Esophagus squamous epithelium (tissue), 5 donors: ENCODE measurements around the gene METTL25. TPM values are rescaled to one million over a fixed set of nuclear protein-coding genes. Genes with fewer than 3 reads are reported as not detected.

Experiments
- DNase-seq: peaks from one replicate; lab custom pipeline; 2025; lab: John Stamatoyannopoulos, UW
- H3K27ac ChIP-seq, 4 donors: fragments of 200-600 bp; sonication (generic); one replicate each; pipeline ENCODE4 v1.5.1; 2016 to 2019; ENCODE audit warnings: mild to moderate bottlenecking in 1 of 4
- H3K27me3 ChIP-seq, 4 donors: fragments of 200-600 bp; sonication (generic); 1 replicate in 3 of 4; 2 replicates in 1 of 4; pipeline versions ENCODE4 v1.5.1 to v1.6.0; 2017 to 2021; ENCODE audit warnings: antibody characterized with exemption in 1 of 4
- H3K36me3 ChIP-seq, 3 donors: fragments of 200-600 bp; sonication (generic); one replicate each; pipeline ENCODE4 v1.5.1; 2016 to 2019
- H3K4me1 ChIP-seq, 3 donors: fragments of 200-600 bp; sonication (generic); one replicate each; pipeline ENCODE4 v1.5.1; 2017 to 2019
- H3K4me3 ChIP-seq, 4 donors: fragments of 200-600 bp; sonication (generic); 1 replicate in 3 of 4; 2 replicates in 1 of 4; pipeline ENCODE4 v1.5.1; 2016 to 2019; ENCODE audit warnings: mild to moderate bottlenecking in 2 of 4, moderate library complexity in 1 of 4
- H3K9me3 ChIP-seq, 3 donors: fragments of 200-600 bp; sonication (generic); one replicate each; pipeline ENCODE4 v1.5.1; 2016 to 2019
- POLR2A ChIP-seq, 4 donors: fragments of 450-650 bp; IDR thresholded peaks; one replicate each; pipeline ENCODE4 v1.6.1; 2017; ENCODE audit warnings: antibody characterized with exemption in 4 of 4, mild to moderate bottlenecking in 4 of 4, moderate library complexity in 3 of 4
- WGBS, 2 donors: methylation state at CpG; one replicate each; pipeline ENCODE4 v1.1.5; 2018; 5-methylcytosine and 5-hydroxymethylcytosine counted together
- intact Hi-C: fragments of 100-400 bp; cut with DNase I; formaldehyde crosslinking; loops from one replicate; pipeline ENCODE4 v1.15.0; 2022
- total RNA-seq, 4 donors: library from RNA; depleted of rRNA; stranded (reverse); fragments of >200 nt; gene quantifications; one replicate each; pipeline ENCODE4 v1.1.0, GENCODE V29; 2016
- TF ChIP-seq, protein P1 (sequence below), 6 experiments: fragments of 450-650 bp in 4 of 6; fragments of 200-600 bp in 2 of 6; sonication (generic) in 2 of 6; IDR thresholded peaks; one replicate each; pipeline ENCODE4 v1.5.1; 2016 to 2019; ENCODE audit warnings: antibody characterized with exemption in 6 of 6, mild to moderate bottlenecking in 4 of 6, moderate library complexity in 4 of 6
- donor health status: DM: yes; HTN: yes; CAD: no.

The METTL25 gene
- total RNA-seq, 4 donors from 2014 or later, result 8.6 to 29.8 (median 9.8) TPM

DNA sequence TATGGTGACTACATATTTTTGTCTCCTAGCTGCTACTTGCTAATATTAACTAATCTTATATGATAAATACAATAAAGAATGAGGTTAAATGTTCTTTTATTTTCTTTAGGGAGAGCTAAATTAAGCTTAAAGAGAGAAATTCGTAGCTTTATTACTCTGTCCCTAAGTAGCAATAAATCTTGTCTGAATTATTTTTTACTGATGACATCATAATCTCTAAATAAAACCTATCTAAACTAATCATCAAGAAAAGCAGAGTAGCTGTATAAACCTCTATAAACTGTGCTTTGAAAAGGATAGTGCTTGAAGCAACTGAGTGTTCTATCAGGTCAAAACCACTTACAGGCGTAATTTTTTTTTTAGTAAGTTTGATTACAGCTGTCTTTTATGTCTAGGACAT is 42.5 kb downstream of the METTL25 start:
- Histone ChIP-seq H3K4me1 (no peaks in the 10 kb centered on the region), H3K4me3 (no peak overlapping the region), H3K36me3 (peaks cover 0 to 15% (median 0%) of the 10 kb centered on the region in 3 donors), H3K27me3 (no peaks in the 10 kb centered on the region), H3K9me3 (no peaks in the 10 kb centered on the region), H3K27ac (no peak overlapping the region)
- WGBS, 2 donors, result 67 to 73% methylated on average over 2 of the region's 2 CpGs
- no peak for TF ChIP-seq POLR2A (IDR thresholded peaks at IDR 0.05)
- TF ChIP-seq, protein P1, sequence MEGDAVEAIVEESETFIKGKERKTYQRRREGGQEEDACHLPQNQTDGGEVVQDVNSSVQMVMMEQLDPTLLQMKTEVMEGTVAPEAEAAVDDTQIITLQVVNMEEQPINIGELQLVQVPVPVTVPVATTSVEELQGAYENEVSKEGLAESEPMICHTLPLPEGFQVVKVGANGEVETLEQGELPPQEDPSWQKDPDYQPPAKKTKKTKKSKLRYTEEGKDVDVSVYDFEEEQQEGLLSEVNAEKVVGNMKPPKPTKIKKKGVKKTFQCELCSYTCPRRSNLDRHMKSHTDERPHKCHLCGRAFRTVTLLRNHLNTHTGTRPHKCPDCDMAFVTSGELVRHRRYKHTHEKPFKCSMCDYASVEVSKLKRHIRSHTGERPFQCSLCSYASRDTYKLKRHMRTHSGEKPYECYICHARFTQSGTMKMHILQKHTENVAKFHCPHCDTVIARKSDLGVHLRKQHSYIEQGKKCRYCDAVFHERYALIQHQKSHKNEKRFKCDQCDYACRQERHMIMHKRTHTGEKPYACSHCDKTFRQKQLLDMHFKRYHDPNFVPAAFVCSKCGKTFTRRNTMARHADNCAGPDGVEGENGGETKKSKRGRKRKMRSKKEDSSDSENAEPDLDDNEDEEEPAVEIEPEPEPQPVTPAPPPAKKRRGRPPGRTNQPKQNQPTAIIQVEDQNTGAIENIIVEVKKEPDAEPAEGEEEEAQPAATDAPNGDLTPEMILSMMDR (IDR thresholded peaks at IDR 0.05), result no peak
- no peak for DNase-seq
- intact Hi-C loops, result no loop called here

DNA sequence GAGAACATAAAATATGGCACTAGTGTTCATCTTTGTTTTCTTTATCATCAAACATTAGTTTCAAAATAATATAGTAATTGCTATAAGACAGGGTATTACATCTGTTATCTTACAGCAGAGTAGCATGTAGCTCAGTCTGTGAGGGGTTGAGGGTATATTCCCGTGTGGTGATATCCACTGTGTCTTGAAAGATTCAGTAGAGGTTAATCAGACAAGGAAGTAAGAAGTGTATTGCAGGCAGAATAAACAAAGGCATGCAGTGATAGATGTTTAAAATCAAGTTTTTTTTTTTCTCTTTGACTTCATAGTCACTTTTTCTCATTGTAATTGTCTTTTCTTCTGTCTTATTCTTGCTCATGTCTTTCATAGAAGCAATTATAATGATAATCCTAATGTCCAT is 48.3 kb downstream of the METTL25 start:
- Histone ChIP-seq H3K4me1 (no peaks in the 10 kb centered on the region), H3K27ac (no peak overlapping the region), H3K4me3 (no peak overlapping the region), H3K9me3 (no peaks in the 10 kb centered on the region), H3K36me3 (peaks cover 0 to 24% (median 0%) of the 10 kb centered on the region in 3 donors), H3K27me3 (no peaks in the 10 kb centered on the region)
- no peak for DNase-seq
- intact Hi-C loops, result no loop called here
- 82 to 93% methylated on average over 1 of the region's 1 CpG for WGBS, 2 donors
- TF ChIP-seq, protein P1 (IDR thresholded peaks at IDR 0.05), result no peak
- no peak for TF ChIP-seq POLR2A (IDR thresholded peaks at IDR 0.05)

DNA sequence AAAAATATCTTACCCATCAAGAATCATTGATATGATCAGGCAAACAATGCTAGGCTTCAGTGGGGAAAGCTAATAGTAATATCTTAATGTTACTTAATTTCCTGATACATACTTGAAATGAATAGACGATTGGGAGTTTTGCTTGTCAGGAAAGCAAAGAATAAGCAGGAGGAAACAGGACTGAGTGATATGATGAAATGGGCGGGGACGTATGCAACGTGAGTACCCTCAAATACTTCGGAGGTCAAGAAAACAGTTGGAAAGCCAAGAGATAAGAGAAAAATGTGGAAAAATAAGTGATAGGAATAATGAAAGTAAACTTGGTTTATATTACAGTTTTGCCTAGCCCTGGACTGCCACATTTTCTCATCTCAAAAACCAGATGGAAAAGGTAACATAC is 49.2 kb downstream of the METTL25 start:
- no peaks in the 10 kb centered on the region for H3K27me3 ChIP-seq
- 80 to 81% methylated on average over 5 of the region's 5 CpGs for WGBS, 2 donors
- H3K9me3 ChIP-seq, result no peaks in the 10 kb centered on the region
- peaks cover 0 to 24% (median 0%) of the 10 kb centered on the region in 3 donors for H3K36me3 ChIP-seq
- H3K4me3 ChIP-seq, result no peak overlapping the region
- intact Hi-C loops, result no loop called here
- H3K27ac ChIP-seq, result no peak overlapping the region
- TF ChIP-seq, protein P1 (IDR thresholded peaks at IDR 0.05), result no peak
- TF ChIP-seq POLR2A (IDR thresholded peaks at IDR 0.05), result no peak
- no peak for DNase-seq
- no peaks in the 10 kb centered on the region for H3K4me1 ChIP-seq

DNA sequence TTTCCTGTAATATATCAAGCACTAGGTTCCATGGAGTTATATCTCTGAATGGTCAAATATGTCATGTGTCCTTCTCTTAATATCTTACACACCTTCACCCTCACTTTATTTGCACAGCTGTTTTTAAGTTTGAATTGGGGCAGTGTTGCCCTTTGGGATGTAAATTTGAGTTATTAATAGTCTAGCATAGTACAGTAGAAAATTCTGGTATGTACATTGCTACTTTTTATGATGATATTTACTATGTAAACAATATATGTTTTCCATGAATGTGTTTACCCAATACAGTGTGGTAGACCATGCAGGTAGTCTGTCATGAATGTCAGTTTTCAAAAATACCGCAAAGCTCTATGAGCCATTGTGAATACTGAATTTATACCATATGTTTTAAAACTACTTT is 50.5 kb downstream of the METTL25 start:
- H3K4me3 ChIP-seq, result no peak overlapping the region
- DNase-seq, result no peak
- no peak overlapping the region for H3K27ac ChIP-seq
- intact Hi-C loops, result no loop called here
- no peaks in the 10 kb centered on the region for H3K27me3 ChIP-seq
- TF ChIP-seq, protein P1 (IDR thresholded peaks at IDR 0.05), result no peak
- TF ChIP-seq POLR2A (IDR thresholded peaks at IDR 0.05), result no peak
- no peaks in the 10 kb centered on the region for H3K4me1 ChIP-seq
- WGBS, 2 donors, result 92 to 97% methylated on average over 1 of the region's 1 CpG
- H3K9me3 ChIP-seq, result no peaks in the 10 kb centered on the region
- peaks cover 0 to 24% (median 0%) of the 10 kb centered on the region in 3 donors for H3K36me3 ChIP-seq

DNA sequence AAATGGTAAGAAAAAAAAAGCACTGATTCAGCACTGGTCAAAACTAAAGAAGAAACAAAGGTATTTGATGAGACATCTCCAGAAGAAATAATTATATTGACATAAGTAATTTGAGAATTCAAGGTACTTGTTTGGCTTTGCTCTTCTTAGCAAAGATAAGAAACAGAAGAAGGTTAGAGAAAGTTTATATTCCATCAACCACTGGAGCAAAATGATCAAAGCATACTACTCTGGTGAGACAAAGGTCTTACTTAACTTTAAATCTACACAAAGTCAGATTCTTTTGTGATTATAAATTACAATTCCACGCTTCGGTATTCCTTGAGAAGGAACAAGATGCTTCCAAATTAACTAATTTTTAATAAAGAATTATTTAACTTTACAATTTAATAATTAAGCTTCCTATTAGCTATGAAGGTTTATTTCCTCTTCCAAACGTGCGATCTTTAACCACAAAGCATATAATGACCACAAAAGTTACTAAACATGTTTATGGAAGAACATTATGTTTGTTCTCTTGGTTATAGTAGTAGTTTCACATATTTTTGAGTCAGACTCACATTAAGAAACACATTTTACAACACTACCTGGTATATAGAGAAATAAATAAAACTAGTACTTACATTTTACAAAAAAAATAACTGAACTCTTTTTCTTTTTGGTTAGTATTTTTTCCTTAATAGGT is 53.4 kb downstream of the METTL25 start:
- Histone ChIP-seq H3K4me1 (no peaks in the 10 kb centered on the region), H3K27me3 (no peaks in the 10 kb centered on the region), H3K27ac (no peak overlapping the region), H3K36me3 (peaks cover 0 to 29% (median 0%) of the 10 kb centered on the region in 3 donors), H3K4me3 (no peak overlapping the region), H3K9me3 (no peaks in the 10 kb centered on the region)
- 81 to 84% methylated on average over 4 of the region's 4 CpGs for WGBS, 2 donors
- no peak for DNase-seq
- intact Hi-C loops, result no loop called here
- no peak for TF ChIP-seq POLR2A (IDR thresholded peaks at IDR 0.05)
- TF ChIP-seq, protein P1 (IDR thresholded peaks at IDR 0.05), result no peak
